NCI-H524 (cell line): Measurements from ENCODE around the gene C1QC.

ENCODE experiments used
- DNase-seq, 2 experiments: peaks; one replicate each; lab custom pipeline; 2025; lab: John Stamatoyannopoulos, UW

C1QC gene

GRCh38 chr1:22681556-22682276, 38.3 kb downstream of the C1QC start:
- DNase-seq: peak; percentile 25 to 60

GRCh38 chr1:22683547-22683946, 40.1 kb downstream of the C1QC start:
- no peak for DNase-seq

GRCh38 chr1:22685591-22686059, 42.2 kb downstream of the C1QC start:
- DNase-seq: no peak

- DNase-seq: no peak
Measured at GRCh38 chr1:22687191-22687590, 43.8 kb downstream of the C1QC start.

GRCh38 chr1:22688466-22688865, 45.0 kb downstream of the C1QC start:
- no peak for DNase-seq

- no peak for DNase-seq
Measured at GRCh38 chr1:22689505-22689904, 46.1 kb downstream of the C1QC start.

- DNase-seq: no peak
Measured at GRCh38 chr1:22691031-22691753, 47.8 kb downstream of the C1QC start.

- DNase-seq: no peak
Measured at GRCh38 chr1:22694172-22694571, 50.7 kb downstream of the C1QC start.

GRCh38 chr1:22696610-22697009, 53.2 kb downstream of the C1QC start:
- no peak for DNase-seq
